MG63 (cell line): Measurements from ENCODE around the gene DENND5B. TPM values are rescaled to one million over a fixed set of nuclear protein-coding genes. Genes with fewer than 3 reads are reported as not detected.
A peak's percentile ranks its signal among the peaks of the same experiment; 100 is the strongest.
"Not testable (repeated sequence)": the region's sequence is repeated elsewhere in the genome, so short reads cannot be mapped to it uniquely, and the experiment has no call there.

ENCODE experiments used
- DNase-seq: peaks from one replicate; pipeline ENCODE4 v3.0.0-alpha.2; 2020
- H3K27me3 ChIP-seq: fragments of 250-450 bp; sonication (Bioruptor Pico); 2 replicates; pipeline ENCODE4 v1.5.1; 2020; ENCODE audit warnings: mild to moderate bottlenecking, moderate library complexity
- H3K36me3 ChIP-seq: fragments of 250-450 bp; sonication (Bioruptor Pico); 2 replicates; pipeline ENCODE4 v1.5.1; 2020; ENCODE audit warnings: mild to moderate bottlenecking, moderate library complexity
- H3K4me3 ChIP-seq: fragments of 250-450 bp; sonication (Bioruptor Pico); 2 replicates; pipeline ENCODE4 v1.5.1; 2020; ENCODE audit warnings: mild to moderate bottlenecking, moderate library complexity
- H3K9me3 ChIP-seq: fragments of 250-450 bp; sonication (Bioruptor Pico); 2 replicates; pipeline ENCODE4 v1.5.1; 2020; ENCODE audit warnings: mild to moderate bottlenecking, moderate library complexity
- total RNA-seq: library from RNA; depleted of rRNA; stranded (reverse); fragments of >200 nt; shearing (Covaris generic); gene quantifications from 2 replicates; pipeline ENCODE4 v1.2.3, GENCODE V29; 2014; ENCODE audit warnings: low replicate concordance

The DENND5B gene
- total RNA-seq, 1 experiment from 2014 or later, result 8.7 TPM

DNA sequence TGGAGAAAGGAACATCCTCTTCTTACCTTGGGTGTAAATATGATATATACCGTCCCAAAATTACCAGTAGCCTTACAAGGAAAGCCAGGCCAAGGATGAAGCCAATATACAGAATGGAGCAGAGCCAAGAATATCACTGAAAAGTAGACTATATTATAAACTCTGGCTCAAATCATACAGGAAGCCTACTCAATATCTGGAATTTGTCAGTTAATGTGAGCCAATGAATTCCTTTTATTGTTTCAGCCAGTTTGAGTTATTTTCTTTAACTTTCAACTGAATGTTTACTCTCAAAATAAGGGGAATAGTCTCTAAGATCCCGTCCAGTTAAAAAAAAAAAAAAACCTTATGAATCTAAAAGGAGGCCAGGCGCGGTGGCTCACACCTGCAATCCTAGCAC is 9.8 kb upstream of the DENND5B start:
- Histone ChIP-seq H3K36me3 (no peaks in the 10 kb centered on the region), H3K27me3 (no peaks in the 10 kb centered on the region), H3K9me3 (no peaks in the 10 kb centered on the region), H3K4me3 (no peak overlapping the region)
- no peak for DNase-seq

DNA sequence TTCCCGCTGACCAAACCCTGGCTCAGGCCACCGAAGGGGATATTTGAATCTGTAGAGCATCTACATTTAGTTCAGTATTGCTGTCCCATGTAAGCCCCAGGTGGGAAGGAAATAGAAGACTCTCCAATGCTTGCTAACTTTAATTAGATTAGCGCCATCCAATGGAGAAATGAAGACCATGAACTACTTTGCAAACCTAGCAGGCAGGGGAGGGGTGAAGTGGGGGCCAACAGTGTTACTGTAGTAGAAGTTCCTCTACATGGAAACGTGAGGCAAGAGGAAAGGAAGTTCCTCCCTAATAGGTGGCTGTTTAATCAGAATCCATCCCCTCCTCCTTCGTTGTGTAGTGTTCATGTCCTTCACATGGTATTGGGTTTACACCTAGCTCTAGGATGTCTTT is 9.3 kb upstream of the DENND5B start:
- H3K27me3 ChIP-seq, result no peaks in the 10 kb centered on the region
- DNase-seq, result no peak
- H3K4me3 ChIP-seq, result no peak overlapping the region
- H3K36me3 ChIP-seq, result no peaks in the 10 kb centered on the region
- no peaks in the 10 kb centered on the region for H3K9me3 ChIP-seq

DNA sequence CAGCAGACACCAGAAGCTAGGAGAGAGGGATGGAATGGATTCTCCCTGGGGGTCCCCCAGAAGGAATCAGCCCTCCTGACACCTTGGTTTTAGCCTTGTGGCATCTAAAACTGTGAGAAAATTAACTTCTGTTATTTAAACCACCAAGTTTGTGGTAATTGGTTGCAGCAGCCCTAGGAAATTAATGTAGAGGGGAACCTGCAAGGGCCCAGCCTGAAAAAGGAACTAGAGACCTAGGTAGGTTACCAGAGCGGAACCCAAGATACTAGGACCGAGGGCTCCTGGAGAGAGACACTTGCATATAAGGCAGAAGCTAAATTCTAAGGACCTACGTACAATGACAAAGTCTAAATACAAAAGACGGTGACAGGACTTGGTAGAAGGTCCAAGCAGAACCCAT is 8.1 kb upstream of the DENND5B start:
- H3K36me3 ChIP-seq, result no peaks in the 10 kb centered on the region
- H3K27me3 ChIP-seq, result no peaks in the 10 kb centered on the region; the same call in 1 of the 2 replicates
- no peaks in the 10 kb centered on the region for H3K9me3 ChIP-seq
- no peak for DNase-seq
- H3K4me3 ChIP-seq, result no peak overlapping the region

- no peaks in the 10 kb centered on the region for H3K36me3 ChIP-seq
- no peak overlapping the region for H3K4me3 ChIP-seq
- no peak for DNase-seq
These were observed 6.1 kb upstream of the DENND5B start for GRCh38 chr12:31597066-31597465.

GRCh38 chr12:31594681-31595080 is 3.7 kb upstream of the DENND5B start:
- Histone ChIP-seq H3K9me3 (no peaks in the 10 kb centered on the region), H3K27me3 (no peaks in the 10 kb centered on the region; the same call in 1 of the 2 replicates), H3K4me3 (no peak overlapping the region), H3K36me3 (no peaks in the 10 kb centered on the region)
- no peak for DNase-seq

More at GRCh38 chr12:31597066-31597465, 6.1 kb upstream of the DENND5B start:
- no peaks in the 10 kb centered on the region for H3K9me3 ChIP-seq
- no peaks in the 10 kb centered on the region; the same call in 1 of the 2 replicates for H3K27me3 ChIP-seq

DNA sequence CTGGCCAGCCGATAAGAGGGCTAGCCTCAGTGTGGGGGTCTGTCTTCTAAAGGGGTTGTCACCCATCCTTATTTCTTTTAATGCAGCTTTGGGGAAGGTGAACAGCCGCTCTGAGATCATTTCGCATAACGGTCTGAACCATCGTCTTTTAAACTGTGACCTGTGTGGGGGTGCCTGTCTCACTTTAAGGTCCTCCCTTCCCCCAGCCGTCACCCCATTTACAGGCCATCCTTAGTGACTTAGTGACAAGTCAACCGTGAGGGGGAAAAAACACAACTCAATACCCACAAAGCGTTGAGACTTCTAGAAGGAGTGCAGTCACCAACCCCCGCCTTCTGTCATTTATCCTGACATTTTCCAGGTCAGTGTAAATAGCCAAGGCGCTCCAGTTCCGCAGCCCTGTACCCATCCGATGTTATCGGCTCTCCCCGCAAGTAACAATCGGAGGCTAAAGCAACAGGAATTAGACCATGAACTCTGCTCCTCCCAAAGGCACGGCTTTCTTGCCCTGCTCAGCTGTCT is 505 bp upstream of the DENND5B start:
- Histone ChIP-seq H3K36me3 (no peaks in the 10 kb centered on the region), H3K27me3 (no peaks in the 10 kb centered on the region; the same call in 1 of the 2 replicates), H3K9me3 (no peaks in the 10 kb centered on the region), H3K4me3 (peak overlapping the region; percentile 46)
- no peak for DNase-seq

- H3K9me3 ChIP-seq, result no peaks in the 10 kb centered on the region
- DNase-seq, result peak; percentile 82
- H3K4me3 ChIP-seq, result peak overlapping the region; percentile 90
- H3K36me3 ChIP-seq, result no peaks in the 10 kb centered on the region
- no peaks in the 10 kb centered on the region; the same call in 1 of the 2 replicates for H3K27me3 ChIP-seq
These were observed 863 bp downstream of the DENND5B start for GRCh38 chr12:31589904-31590641.

GRCh38 chr12:31589598-31589903 is 1.4 kb downstream of the DENND5B start:
- peak; percentile 87 for DNase-seq
- peak overlapping the region; percentile 90 for H3K4me3 ChIP-seq
- no peaks in the 10 kb centered on the region; the same call in 1 of the 2 replicates for H3K27me3 ChIP-seq
- no peaks in the 10 kb centered on the region for H3K9me3 ChIP-seq
- H3K36me3 ChIP-seq, result no peaks in the 10 kb centered on the region

GRCh38 chr12:31588976-31589375 is 2.0 kb downstream of the DENND5B start:
- DNase-seq, result no peak
- no peaks in the 10 kb centered on the region for H3K36me3 ChIP-seq
- H3K9me3 ChIP-seq, result no peaks in the 10 kb centered on the region
- H3K27me3 ChIP-seq, result no peaks in the 10 kb centered on the region
- peak overlapping the region; percentile 90 for H3K4me3 ChIP-seq

GRCh38 chr12:31586728-31587127 is 4.2 kb downstream of the DENND5B start:
- H3K4me3 ChIP-seq, result no peak overlapping the region
- no peaks in the 10 kb centered on the region for H3K36me3 ChIP-seq
- no peaks in the 10 kb centered on the region for H3K27me3 ChIP-seq
- no peak for DNase-seq
- H3K9me3 ChIP-seq, result no peaks in the 10 kb centered on the region

DNA sequence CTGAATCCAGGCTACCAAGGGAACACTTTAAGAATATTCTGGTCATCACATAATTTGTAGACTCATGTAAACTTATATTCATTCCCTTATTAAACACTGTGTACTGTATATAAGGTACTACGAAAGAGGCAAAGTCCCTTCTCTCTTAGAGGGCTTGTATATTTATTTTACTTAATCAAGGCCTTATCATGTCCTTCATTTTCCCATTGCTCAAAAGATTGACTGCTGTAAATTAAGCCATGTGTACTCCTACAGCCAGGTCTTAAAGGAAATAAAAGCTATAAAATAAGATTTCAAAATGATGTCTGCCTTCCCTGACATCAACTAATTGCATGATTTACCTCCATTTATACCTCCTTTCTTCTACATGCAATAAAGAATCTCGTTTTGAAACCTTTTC is 5.0 kb downstream of the DENND5B start:
- no peaks in the 10 kb centered on the region for H3K36me3 ChIP-seq
- H3K4me3 ChIP-seq, result no peak overlapping the region
- no peaks in the 10 kb centered on the region for H3K27me3 ChIP-seq
- no peaks in the 10 kb centered on the region for H3K9me3 ChIP-seq
- DNase-seq, result no peak

DNA sequence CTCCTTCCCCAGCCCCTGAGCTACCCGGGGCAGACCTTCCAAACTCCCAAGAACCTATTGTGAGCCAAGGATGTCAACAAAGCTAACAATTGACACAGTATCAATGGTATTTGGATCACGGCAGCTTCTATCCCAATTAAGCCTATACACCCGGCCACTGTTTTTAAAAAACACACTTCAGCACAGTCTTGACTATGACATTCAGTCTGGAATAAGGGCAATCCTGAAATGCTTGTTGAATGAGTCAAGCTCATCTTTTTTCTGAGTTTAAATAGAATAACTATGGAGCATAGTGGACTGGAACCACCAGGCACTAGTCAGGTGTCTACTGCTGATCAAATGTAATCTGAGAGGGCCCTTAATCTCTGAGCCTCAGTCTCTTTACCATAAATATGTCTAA is 5.7 kb downstream of the DENND5B start:
- no peaks in the 10 kb centered on the region for H3K9me3 ChIP-seq

DNA sequence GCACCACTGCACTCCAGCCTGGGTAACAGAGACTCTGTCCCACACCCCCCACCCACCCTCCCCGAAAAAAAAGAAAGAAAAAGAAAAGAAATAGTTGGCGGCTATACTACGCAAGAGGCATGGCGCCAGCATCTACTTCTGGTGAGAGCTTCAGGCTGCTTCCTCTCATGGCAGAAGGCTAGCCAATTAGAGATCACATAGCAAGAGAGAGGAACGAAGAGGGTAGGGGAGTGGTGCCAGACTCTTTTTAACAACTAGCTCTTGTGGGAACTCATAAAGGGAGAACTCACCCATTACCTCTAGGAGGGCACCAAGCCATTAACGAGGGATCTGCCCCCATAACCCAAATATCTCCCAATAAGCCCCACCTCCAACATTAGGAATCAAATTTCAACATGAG is 6.2 kb downstream of the DENND5B start:
- Histone ChIP-seq H3K9me3 (no peaks in the 10 kb centered on the region), H3K36me3 (no peaks in the 10 kb centered on the region), H3K4me3 (no peak overlapping the region), H3K27me3 (no peaks in the 10 kb centered on the region)
- DNase-seq, result no peak

More for the DNA sequence above, 5.7 kb downstream of the DENND5B start:
- no peaks in the 10 kb centered on the region for H3K36me3 ChIP-seq
- DNase-seq, result no peak
- no peak overlapping the region for H3K4me3 ChIP-seq
- H3K27me3 ChIP-seq, result no peaks in the 10 kb centered on the region

DNA sequence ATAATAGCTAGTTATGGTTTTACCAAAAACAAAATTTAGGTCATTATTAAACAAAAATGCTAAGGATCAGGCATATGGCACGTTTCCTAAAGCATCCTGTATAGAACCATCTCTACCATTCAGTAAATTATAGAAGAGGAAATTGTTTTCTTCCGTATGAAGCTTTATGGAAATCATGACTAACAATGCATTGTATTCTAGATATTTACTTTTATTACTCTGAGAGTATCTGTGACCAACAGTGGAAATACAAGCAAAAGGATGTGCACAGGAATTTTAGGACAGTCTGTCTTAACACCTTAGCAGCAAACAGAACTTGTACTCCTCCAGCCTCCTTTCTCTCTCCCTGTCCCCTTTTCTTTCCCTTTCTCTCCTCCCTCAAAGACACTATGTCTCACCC is 7.1 kb downstream of the DENND5B start:
- Histone ChIP-seq H3K27me3 (no peaks in the 10 kb centered on the region), H3K36me3 (no peaks in the 10 kb centered on the region), H3K9me3 (no peaks in the 10 kb centered on the region), H3K4me3 (no peak overlapping the region)
- no peak for DNase-seq

DNA sequence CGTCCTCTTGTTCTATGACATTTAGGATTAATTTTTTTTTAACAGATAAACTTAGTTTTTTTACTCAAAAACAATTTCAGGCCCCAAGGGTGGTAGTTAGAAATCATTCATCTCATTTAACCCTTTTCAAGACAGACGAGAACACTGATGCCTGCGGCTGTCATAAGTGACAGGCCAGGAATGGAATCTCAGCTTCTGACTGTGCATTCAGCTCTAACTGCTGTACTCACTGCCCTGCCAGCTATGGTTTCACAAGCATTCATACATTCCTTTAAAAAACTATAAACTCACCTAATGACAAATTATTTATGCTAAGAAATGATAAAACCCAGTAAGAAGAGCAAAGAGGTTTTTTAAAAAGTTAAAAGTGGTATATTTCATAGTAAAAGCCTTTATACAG is 8.8 kb downstream of the DENND5B start:
- peak; percentile 32 for DNase-seq
- Histone ChIP-seq H3K36me3 (no peaks in the 10 kb centered on the region), H3K27me3 (no peaks in the 10 kb centered on the region), H3K4me3 (no peak overlapping the region), H3K9me3 (no peaks in the 10 kb centered on the region)

DNA sequence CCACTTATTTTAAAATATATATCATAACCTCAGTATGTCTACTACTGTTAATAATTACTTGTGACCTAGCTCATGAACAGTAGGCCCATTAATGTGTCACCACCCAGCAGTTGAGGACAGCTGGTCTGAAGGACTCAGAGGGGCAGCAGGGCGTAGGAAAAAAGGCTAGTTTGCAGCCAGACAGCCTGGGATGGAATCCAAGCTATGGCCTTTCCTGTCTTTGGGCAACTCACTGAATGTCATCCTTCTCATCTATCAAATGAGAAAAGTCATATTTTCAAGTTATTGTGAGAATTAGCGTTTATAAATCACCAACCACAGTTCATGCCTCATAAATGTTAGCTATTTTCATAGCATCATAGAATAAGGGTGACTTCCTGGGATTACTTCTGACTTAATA is 12.3 kb downstream of the DENND5B start:
- no peaks in the 10 kb centered on the region for H3K27me3 ChIP-seq
- H3K9me3 ChIP-seq, result no peaks in the 10 kb centered on the region
- no peak overlapping the region for H3K4me3 ChIP-seq
- no peaks in the 10 kb centered on the region for H3K36me3 ChIP-seq
- peak; percentile 57 for DNase-seq

GRCh38 chr12:31574803-31575575 is 15.9 kb downstream of the DENND5B start:
- DNase-seq, result no peak

DNA sequence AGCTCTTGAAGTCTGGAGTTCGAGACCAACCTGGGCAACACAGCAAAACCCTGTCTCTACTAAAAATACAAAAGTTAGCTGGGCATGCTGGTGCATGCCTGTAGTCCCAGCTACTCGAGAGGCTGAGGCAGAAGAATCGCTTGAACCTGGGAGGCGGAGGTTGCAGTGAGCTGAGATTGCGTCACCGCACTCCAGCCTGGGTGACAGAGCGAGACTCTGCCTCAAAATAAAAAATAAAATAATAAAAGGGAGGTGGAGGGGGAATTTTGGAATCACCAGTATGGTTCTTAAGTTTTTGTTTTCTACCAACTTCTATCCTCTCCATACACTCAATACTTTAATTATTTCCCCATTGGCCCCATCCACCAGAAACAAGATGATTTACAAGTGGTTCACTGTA is 16.6 kb downstream of the DENND5B start:
- not testable (repeated sequence) for H3K9me3 ChIP-seq, DNase-seq

More at GRCh38 chr12:31574803-31575575, 15.9 kb downstream of the DENND5B start:
- Histone ChIP-seq H3K9me3 (no peaks in the 10 kb centered on the region), H3K4me3 (no peak overlapping the region), H3K27me3 (no peaks in the 10 kb centered on the region), H3K36me3 (no peaks in the 10 kb centered on the region)

More for the DNA sequence above, 16.6 kb downstream of the DENND5B start:
- not testable (repeated sequence) for H3K4me3 ChIP-seq, H3K36me3 ChIP-seq, H3K27me3 ChIP-seq
